Endothelial cell of umbilical vein (primary cell): ENCODE results near the gene STPG4. TPM values are rescaled to one million over a fixed set of nuclear protein-coding genes. Genes with fewer than 3 reads are reported as not detected.

Experiments used
- BruUV-seq: library from RNA; stranded (reverse); fragments of 400-500 nt; replicated peaks from 2 replicates; lab custom pipeline; 2021; lab: Mats Ljungman, UMichigan
- CTCF ChIA-PET: fragments of 300-600, 350-600 bp; sonication (Branson Sonifier 250); formaldehyde crosslinking; loops from one replicate; lab custom pipeline; 2021; ENCODE audit warnings: antibody characterized with exemption, inconsistent platforms; lab: Charles Lee
- POLR2A ChIA-PET: fragments of 300-600, 350-600 bp; sonication (Branson Sonifier 250); formaldehyde crosslinking; loops from one replicate; lab custom pipeline; 2021; ENCODE audit warnings: antibody characterized with exemption, inconsistent platforms; lab: Charles Lee
- DNase-seq: peaks from one replicate; pipeline ENCODE4 v3.0.0-alpha.2; 2011; ENCODE audit warnings: low read depth, low spot score
- FAIRE-seq: peaks from 2 replicates; lab custom pipeline; 2011; peaks lifted over from hg19 to GRCh38; lab: Jason Lieb, UNC
- H2AFZ ChIP-seq: 2 replicates; pipeline ENCODE4 v1.6.0; 2012; ENCODE audit warnings: low read depth, low read length, control low read depth, inconsistent platforms
- H3K27ac ChIP-seq: 2 replicates; pipeline ENCODE4 v1.5.1; 2011; ENCODE audit warnings: low read depth, mild to moderate bottlenecking, control low read depth, low read length, moderate library complexity; ENCODE audit not compliant: insufficient read depth
- H3K27me3 ChIP-seq, 2 experiments: 2 replicates each; pipeline versions ENCODE4 v1.6.0 to v1.6.1; 2011; ENCODE audit warnings: low read length in 2 of 2, mixed read lengths in 1 of 2; ENCODE audit not compliant: control insufficient read depth in 2 of 2, insufficient read depth in 2 of 2
- H3K36me3 ChIP-seq, 2 experiments: 2 replicates in 1 of 2; 3 replicates in 1 of 2; pipeline ENCODE4 v1.5.1; 2011; ENCODE audit warnings: low read length in 2 of 2, mild to moderate bottlenecking in 1 of 2, moderate library complexity in 1 of 2; ENCODE audit not compliant: control insufficient read depth in 2 of 2, insufficient read depth in 2 of 2; ENCODE audit errors: extremely low read depth in 1 of 2
- H3K4me1 ChIP-seq: 3 replicates; pipeline ENCODE4 v1.5.1; 2011; ENCODE audit warnings: mild to moderate bottlenecking, low read length; ENCODE audit not compliant: control insufficient read depth, insufficient read depth; ENCODE audit errors: extremely low read depth
- H3K4me2 ChIP-seq: 2 replicates; pipeline ENCODE4 v1.6.1; 2011; ENCODE audit warnings: low read length, control low read depth, mixed read lengths; ENCODE audit not compliant: insufficient read depth
- H3K4me3 ChIP-seq, 3 experiments: fragments of 200-600 bp in 1 of 3; sonication (generic), shearing (Covaris generic) in 1 of 3; replicated peaks in 1 of 3; 2 replicates each; pipeline ENCODE4 v1.5.1; 2011 to 2016; ENCODE audit warnings: control low read depth in 3 of 3, low read length in 3 of 3, mild to moderate bottlenecking in 2 of 3, inconsistent platforms in 1 of 3, low read depth in 1 of 3, moderate library complexity in 1 of 3; ENCODE audit not compliant: insufficient read depth in 1 of 3
- H3K79me2 ChIP-seq: 2 replicates; pipeline ENCODE4 v1.6.0; 2012; ENCODE audit warnings: low read length, inconsistent platforms; ENCODE audit not compliant: control insufficient read depth, insufficient read depth
- H3K9ac ChIP-seq: replicated peaks from 2 replicates; pipeline ENCODE3; 2011; ENCODE audit warnings: low read length, control low read depth; ENCODE audit not compliant: insufficient read depth; ENCODE audit errors: extremely low read depth
- H3K9me1 ChIP-seq: replicated peaks from 3 replicates; pipeline ENCODE4 v1.6.0; 2011; ENCODE audit warnings: mild to moderate bottlenecking, low read length; ENCODE audit not compliant: control insufficient read depth, insufficient read depth; ENCODE audit errors: extremely low read depth
- H3K9me3 ChIP-seq: replicated peaks from 2 replicates; pipeline ENCODE4 v1.5.1; 2012; ENCODE audit warnings: low read length, inconsistent platforms; ENCODE audit not compliant: control insufficient read depth, insufficient read depth
- H4K20me1 ChIP-seq: replicated peaks from 2 replicates; pipeline ENCODE3; 2011; ENCODE audit warnings: mild to moderate bottlenecking, low read length; ENCODE audit not compliant: control insufficient read depth, insufficient read depth; ENCODE audit errors: extremely low read depth
- CTCF ChIP-seq, 2 donors: IDR thresholded peaks; 1 replicate in 1 of 2; 2 replicates in 1 of 2; pipeline ENCODE4 v1.5.1; 2011; ENCODE audit warnings: low read length in 2 of 2, mild to moderate bottlenecking in 2 of 2, moderate library complexity in 2 of 2, control low read depth in 1 of 2, inconsistent platforms in 1 of 2, low read depth in 1 of 2; ENCODE audit not compliant: insufficient read depth in 1 of 2; ENCODE audit errors: extremely low read depth in 1 of 2
- EZH2 ChIP-seq: IDR thresholded peaks from 2 replicates; pipeline ENCODE4 v1.6.1; 2012; ENCODE audit warnings: borderline replicate concordance, low read depth, mild to moderate bottlenecking, moderate library complexity, low read length, inconsistent platforms; ENCODE audit not compliant: severe bottlenecking
- FOS ChIP-seq: IDR thresholded peaks from 2 replicates; pipeline ENCODE4 v1.6.1; 2011; ENCODE audit warnings: mild to moderate bottlenecking, low read length, moderate library complexity, borderline replicate concordance; ENCODE audit not compliant: insufficient read depth
- GATA2 ChIP-seq: IDR thresholded peaks from 2 replicates; pipeline ENCODE4 v1.7.0; 2011; ENCODE audit warnings: low read depth, mild to moderate bottlenecking, moderate library complexity, mixed read lengths, low read length; ENCODE audit not compliant: insufficient read length, insufficient read depth
- JUN ChIP-seq: IDR thresholded peaks from 2 replicates; pipeline ENCODE4 v1.6.1; 2011; ENCODE audit warnings: borderline replicate concordance, low read depth; ENCODE audit not compliant: insufficient read length, insufficient read depth
- MYC ChIP-seq: IDR thresholded peaks from one replicate; pipeline ENCODE4 v1.6.1; 2011; ENCODE audit warnings: mild to moderate bottlenecking, low read depth, low read length
- POLR2A ChIP-seq: IDR thresholded peaks from 2 replicates; pipeline ENCODE4 v1.6.1; 2012; ENCODE audit warnings: low read depth, mild to moderate bottlenecking, control low read depth, low read length
- POLR2AphosphoS5 ChIP-seq: IDR thresholded peaks from 2 replicates; pipeline ENCODE4 v1.6.1; 2012; ENCODE audit warnings: low read depth, mild to moderate bottlenecking, control low read depth, low read length, moderate library complexity; ENCODE audit not compliant: insufficient read depth
- dilution Hi-C: fragments of 300-500 bp; cut with MboI; formaldehyde crosslinking; loops from one replicate; pipeline ENCODE4 v1.15.0; 2019; ENCODE audit warnings: low sequenced_read_pairs; ENCODE audit not compliant: extremely low pct_ligation_motif_present
- intact Hi-C: fragments of 100-400 bp; cut with micrococcal nuclease; formaldehyde crosslinking; loops from one replicate; pipeline ENCODE4 v1.10.0; 2022
- polyA plus RNA-seq, 4 experiments: library from polyadenylated mRNA; depleted of rRNA in 3 of 4; stranded (reverse) in 3 of 4; unstranded in 1 of 4; fragments of >200 nt; gene quantifications; 2 replicates each; pipeline versions ENCODE4 v1.2.1 to v1.2.3, GENCODE V29; 2011 to 2012; ENCODE audit warnings: missing spikeins in 1 of 4
- total RNA-seq: library from RNA; stranded (reverse); gene quantifications from 2 replicates; pipeline ENCODE4 v1.2.3, GENCODE V29; 2021
- TF ChIP-seq, protein P1 (sequence below): IDR thresholded peaks from 2 replicates; pipeline ENCODE4 v1.6.1; 2011; ENCODE audit not compliant: insufficient read depth, insufficient read length

Gene STPG4
- total and polyA plus RNA-seq, 2 donors (not counting 3 experiments of a cell fraction or from before 2014, with no cell fraction given), result 0.53 TPM; not detected in 1

GRCh38 chr2:47078541-47079482 lies 76.3 kb downstream of the STPG4 start:
- Histone ChIP-seq H3K27ac (no peak overlapping the region), H3K4me2 (no peak overlapping the region), H3K9me1 (no peaks in the 10 kb centered on the region), H3K36me3 (no peaks in the 10 kb centered on the region), H3K9me3 (no peaks in the 10 kb centered on the region), H3K4me1 (peaks cover 28% of the 10 kb centered on the region), H2AFZ (no peak overlapping the region), H3K9ac (no peak overlapping the region), H3K79me2 (no peaks in the 10 kb centered on the region), H3K27me3 (no peaks in the 10 kb centered on the region), H4K20me1 (no peaks in the 10 kb centered on the region), H3K4me3 (no peak overlapping the region)
- DNase-seq (no peak), FAIRE-seq (no peak)
- POLR2A ChIA-PET, result interaction anchor here (0.7 kb wide), 1 partner anchor 10 kb away, joined by 4 read pairs; no protein-coding TSS in a partner anchor
- dilution Hi-C loops (no loop called here), intact Hi-C loops (no loop called here)
- BruUV-seq, result no TSS peak
- CTCF ChIA-PET, result interaction anchor here (0.8 to 2.1 kb wide), 4 partner anchors 10 to 197 kb away, joined by 3 to 12 read pairs (median 4); no protein-coding TSS in a partner anchor
- TF ChIP-seq, protein P1, sequence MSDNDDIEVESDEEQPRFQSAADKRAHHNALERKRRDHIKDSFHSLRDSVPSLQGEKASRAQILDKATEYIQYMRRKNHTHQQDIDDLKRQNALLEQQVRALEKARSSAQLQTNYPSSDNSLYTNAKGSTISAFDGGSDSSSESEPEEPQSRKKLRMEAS, result no peak
- TF ChIP-seq MYC, result no peak
- no peak for TF ChIP-seq FOS
- TF ChIP-seq EZH2, result no peak
- TF ChIP-seq JUN, result no peak
- no peak for TF ChIP-seq GATA2
- no peak for TF ChIP-seq POLR2AphosphoS5
- TF ChIP-seq POLR2A, result no peak
- TF ChIP-seq CTCF (IDR thresholded peaks at IDR 0.05; ENCODE audit: extremely low read depth in 1 of 2, insufficient read depth in 1 of 2, low read depth in 1 of 2, low read length in 2 of 2), result no peak
